GM21447 (cell line): ENCODE measurements around the gene MAP4K5.
"Not testable (repeated sequence)": the region's sequence is repeated elsewhere in the genome, so short reads cannot be mapped to it uniquely, and the experiment has no call there.

Experiments
- ATAC-seq: cut with Tn5 transposase; IDR thresholded peaks from one replicate; pipeline ENCODE4 v1.9.1; 2021; ENCODE audit not compliant: unreplicated experiment

MAP4K5 gene

DNA sequence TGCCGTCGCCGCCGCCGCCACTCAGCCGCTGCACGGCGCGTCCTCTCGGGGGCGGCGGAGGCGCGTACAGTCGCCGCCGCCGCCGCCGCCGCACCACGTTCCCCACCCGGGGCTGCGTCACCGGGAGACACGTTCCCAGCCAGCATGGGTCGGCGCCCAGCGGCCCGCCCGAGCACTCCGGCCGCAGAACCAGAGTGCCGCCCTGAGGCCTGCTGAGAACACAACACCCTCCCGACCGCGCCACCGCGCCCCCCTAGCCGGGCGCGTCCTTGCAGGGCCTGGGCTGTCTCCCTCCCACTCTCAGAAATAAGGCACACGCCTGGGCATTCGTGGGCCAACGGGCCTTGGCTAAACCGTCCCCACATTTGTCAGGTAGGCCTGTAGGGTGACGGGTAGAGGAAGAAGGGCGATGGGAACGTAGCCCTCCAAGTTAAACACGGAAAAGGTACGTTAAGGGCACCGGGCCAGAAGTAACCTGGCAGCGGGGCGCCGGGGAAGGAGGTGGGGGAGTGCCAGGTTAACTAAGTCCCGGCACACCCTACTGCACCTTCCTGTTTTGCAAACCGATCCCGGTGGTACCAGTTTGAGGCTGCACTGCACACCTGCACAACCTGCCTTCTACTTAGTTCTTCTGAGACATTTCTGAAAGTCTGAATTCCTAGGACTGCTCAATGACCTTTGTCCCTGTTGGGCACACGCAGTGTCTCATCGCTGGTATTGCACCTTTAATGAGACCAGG is at the start of gene MAP4K5:
TSS of gene MAP4K5 (minus strand) at position 68 of the 739 bp plus-strand sequence. CDS start 520 bp downstream, outside the sequence.
- ATAC-seq: peak; percentile 92

DNA sequence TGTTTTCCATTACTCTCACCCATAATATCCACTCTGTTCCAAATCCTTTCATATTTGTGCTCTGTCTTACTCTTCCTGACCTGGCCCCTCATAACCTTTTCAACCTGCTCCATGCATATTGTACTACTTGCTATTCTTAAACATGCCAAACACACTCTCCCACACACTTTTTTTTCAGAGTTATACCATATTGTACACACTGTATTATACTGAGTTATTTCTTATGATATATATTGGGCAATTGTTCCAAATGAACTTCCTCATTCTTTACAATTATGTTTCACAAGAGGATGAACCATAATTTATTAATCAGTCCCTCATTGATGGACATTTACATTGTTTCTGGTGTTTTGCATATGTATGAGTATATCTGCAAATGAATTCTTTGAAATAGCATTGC is 46.1 kb upstream of the MAP4K5 start:
- ATAC-seq: no peak

DNA sequence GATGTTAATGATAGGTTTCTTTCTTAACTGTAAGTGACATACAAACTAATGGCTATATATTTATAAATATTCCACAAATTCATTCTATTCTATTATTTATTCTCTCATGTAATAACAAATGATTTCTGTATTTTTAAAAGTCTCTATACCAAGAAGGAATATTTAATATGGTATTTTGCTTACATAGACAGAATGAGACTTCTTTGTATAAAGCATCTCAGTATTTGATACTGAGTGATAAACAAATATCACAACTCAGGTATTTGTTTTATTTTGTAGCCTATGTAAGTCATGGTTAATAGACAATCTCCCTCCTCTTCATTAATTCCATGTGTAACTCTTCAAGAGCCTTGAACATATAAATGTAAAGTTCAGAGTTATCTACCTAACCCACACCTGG is 45.6 kb upstream of the MAP4K5 start:
- no peak for ATAC-seq

DNA sequence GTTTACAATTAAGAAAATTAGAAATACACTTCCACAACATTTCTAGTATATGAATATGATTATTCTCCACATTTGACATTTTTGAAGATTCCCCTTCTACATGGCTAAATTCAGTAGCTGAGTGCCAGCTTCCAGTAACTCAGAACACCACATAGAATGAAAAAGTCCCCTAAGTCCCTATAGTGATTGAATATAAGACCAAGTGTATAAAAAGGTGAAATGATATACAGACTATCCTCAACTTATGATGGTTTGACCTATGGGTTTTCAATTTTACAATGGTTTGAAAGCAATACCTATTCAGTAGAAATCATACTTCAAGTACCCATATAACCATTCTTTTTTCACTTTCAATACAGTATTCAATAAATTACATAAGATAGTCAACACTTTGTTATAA is 43.4 kb upstream of the MAP4K5 start:
- ATAC-seq: no peak

DNA sequence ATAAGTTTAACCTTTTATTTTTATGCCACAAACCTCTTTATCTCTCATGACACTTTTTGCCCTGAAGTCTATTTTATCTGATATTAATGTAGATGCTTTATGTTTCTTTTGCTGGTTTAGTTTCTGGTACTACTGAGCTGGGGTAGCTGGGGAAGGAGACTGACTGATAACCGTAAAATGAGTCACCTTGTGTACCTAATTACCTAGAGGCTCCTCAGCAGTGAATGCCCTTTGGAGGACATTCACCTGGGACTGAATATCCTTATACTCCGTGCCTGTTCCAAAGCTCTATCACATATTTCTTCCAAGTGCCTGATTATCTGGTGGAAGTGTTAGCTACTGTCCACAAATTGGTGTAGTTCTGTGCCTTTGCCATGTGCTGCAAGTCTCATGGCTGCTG is 41.5 kb upstream of the MAP4K5 start:
- no peak for ATAC-seq

DNA sequence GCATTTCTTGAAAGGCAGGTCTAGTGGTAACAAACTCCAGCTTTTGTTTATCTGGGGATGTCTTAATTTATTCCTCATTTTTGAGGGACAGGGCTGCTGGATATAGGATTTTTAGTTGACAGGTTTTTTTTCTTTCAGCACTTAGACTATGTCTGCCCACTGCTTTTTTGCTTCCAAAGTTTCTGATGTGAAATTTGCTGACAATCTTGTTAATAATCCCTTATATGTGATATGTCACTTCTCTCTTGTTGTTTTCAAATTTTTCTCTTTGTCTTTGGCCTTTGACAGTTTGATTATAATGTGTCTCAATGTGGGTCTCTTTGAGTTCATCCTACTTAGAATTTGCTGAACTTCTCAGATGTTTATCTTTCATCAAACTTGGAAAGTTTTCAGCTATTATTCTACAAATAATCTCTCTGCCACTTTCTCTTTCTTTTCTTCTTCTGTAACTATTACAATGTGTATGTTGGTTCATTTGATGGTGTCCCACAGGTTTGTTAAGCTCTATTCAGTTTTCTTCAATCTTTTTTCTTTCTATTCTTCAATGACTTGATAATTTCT is 37.4 kb upstream of the MAP4K5 start:
- ATAC-seq: no peak

DNA sequence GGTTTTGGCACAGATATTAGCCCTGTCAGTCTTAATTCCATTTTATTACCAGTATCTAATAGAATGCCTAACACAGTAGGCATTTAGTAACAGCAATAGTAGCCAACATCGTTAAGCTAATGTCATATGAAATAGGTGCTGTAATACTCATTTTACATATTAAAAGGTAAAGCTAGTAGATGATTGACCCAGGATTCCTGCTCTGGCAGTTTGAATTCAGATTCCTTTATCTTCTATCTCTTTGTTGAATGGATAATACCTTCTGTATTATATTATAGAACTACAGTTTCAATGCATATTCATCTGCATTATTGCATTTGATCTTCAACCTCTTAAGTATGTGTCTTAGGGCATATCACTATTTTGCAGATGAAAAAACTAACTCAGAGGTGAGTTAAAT is 30.5 kb upstream of the MAP4K5 start:
- no peak for ATAC-seq

DNA sequence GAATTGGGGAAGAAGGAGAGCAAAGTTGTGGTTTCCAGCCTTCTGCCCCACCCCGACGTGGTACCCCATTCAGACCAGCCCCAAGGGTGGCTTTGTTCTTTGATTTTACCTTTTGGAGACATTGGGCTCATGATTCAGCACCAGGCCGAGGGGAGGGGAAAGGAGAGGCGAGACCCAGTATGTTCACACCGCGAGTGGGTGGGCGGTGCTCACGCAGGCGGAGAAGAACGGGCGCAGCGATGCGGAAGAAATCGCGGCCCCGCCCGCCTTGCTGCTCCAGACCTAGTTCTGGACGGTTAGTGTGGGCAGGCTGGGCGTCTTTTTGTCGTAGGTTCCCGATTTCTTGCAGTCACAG is 28.5 kb upstream of the MAP4K5 start:
- ATAC-seq: no peak

DNA sequence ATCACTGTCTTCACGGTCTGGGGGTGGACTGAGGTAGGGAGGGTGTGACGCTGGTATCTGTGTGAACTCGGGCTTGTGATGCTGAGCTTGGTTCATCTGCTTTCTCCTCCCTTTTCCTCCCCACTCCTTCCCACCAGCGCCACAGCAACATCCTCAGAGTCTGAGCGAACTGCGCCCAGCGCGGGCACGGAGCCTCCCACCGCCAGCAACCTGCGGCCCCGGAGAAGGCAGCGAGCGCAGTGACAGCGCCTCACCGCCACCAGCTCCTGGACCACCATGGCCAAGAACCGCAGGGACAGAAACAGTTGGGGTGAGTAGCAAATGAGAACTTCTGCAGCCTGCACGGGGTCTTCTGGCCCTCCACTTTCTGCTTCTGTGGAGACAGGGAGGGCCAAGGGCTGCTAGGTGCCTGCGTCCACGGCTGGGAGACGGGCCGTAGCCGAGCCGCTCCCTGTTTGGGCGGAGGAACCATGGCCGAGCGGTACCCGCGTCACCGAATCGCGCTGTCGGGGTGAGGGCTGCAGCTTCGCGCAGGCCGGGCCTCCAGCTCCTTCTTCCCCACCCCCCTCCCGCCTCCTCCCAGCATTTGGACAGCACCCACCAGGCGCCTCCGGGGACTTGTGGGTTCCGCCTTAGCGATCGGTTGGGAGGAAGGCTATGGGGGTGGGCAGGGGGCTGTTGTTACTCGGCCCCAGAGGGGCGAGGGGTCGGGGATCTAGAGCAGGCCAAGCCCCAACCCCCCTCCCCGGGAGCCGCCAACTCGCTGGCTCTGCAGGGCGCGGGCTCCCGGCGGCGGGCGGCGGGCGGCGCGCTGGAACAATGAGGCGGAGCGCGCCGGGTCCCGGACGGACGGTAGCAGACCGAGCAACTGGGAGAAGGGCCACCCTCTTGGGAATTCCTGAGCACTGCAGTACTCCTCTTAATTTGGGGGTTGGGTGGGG is 27.9 kb upstream of the MAP4K5 start, which contains the start of gene ATL1:
TSS of gene ATL1 (plus strand) at position 156 of the 941 bp plus-strand sequence. CDS start at position 277, 121 bp downstream.
- ATAC-seq: no peak

DNA sequence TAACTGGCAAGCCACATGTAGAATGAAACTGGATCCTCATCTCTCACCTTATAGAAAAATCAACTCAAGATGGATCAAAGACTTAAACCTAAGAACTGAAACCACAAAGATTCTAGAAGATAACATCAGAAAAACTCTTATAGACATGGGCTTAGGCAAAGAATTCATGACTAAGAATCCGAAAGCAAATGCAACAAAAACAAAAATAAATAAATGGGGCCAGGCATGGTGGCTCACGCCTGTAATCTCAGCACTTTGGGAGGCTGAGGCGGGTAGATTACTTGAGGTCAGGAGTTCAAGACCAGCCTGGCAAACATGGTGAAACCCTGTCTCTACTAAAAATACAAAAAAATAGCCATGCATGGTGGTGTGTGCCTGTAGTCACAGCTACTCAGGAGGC is 20.4 kb upstream of the MAP4K5 start:
- not testable (repeated sequence) for ATAC-seq

DNA sequence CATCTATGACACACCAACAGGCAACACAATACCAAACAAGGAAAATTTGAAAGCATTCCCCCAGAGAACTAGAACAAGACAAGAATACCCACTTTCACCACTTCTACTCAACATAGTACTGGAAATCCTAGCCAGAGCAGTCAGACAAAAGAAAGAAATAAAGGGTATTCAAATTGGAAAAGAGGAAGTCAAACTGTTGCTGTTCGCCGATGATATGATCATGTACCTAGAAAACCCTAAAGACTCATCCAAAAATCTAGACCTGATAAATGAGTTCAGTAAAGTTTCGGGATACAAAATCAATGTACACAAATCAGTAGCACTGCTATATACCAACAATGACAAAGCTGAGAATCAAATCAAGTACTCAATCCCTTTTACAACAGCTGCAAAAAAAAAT is 19.5 kb upstream of the MAP4K5 start:
- no peak for ATAC-seq

DNA sequence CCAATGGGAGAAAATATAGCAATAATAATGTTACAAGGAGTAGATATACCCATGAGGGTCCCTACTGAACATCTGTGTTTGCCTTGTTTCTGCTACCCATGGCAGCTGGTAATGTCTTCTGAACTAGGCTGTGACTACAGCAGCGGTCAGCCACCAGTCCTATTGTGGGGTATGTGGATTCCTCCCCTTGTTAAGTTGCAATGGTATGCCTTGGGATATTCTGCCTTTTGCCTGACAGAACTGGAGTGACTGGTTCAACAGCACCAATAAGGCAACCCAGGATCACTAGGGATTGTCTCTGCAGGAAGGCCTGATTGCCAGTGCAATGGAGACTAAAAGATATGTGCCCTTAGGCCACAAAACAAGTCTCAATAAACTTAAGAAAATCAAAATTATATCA is 17.9 kb upstream of the MAP4K5 start:
- no peak for ATAC-seq

DNA sequence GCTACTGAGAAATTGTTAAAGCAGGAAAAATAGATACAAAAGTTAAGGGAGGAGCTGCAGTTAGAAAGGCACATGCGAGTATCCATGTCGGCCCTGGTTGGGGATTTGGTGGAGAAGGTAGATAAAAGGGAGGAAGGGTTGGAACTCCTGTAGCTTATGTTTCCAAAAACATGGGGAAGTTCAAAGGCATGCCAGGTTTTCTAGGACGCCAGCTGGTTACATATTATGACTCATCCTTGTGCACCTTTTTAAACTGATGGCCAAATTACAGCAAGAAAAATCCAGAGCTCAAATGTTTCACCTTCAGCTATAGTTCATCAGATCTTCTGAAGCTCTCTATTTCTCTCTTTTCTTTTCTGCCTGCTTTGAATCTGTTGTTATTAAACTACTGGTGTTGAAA is 13.2 kb upstream of the MAP4K5 start:
- no peak for ATAC-seq

DNA sequence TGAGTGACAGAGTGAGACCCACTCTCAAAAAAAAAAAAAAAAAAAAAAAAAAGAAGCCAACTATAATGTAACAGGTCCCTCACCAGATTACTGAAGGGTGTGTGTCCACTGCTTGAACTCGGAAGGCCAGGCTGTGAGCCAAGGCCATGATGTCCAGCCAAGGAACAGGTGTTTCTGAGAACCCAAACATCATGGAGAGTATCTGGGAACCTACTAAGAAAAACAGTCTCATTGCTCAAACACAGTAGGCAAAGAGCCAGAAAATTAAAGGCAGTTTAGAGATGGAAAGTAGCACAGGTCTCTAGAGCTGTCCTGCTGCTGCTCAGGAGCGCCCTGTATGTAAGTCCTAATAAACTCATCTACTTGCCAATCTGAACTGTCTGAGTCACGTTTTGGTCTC is 12.5 kb upstream of the MAP4K5 start:
- no peak for ATAC-seq

DNA sequence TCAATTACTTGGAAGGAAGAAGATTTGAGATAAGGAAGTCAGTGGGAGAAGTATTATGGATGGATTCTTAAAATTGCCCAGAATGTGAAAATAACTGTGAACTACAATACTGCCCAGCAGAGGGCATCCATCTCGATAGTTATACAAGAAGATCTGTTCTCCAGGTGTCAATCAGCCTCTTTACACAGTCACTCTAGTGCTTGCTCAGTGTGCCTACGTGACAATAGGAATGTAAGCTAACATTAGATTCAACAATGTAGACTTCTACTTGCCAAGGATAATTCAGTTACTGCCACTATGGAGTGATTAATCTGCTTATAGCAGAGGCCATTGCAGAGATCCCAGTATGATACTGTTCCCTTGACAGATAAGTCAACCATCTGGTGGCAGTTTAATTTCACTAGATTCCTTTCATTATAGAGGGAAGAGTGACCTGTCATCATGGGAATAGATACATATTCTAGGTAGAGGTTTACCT is 10.6 kb upstream of the MAP4K5 start:
- ATAC-seq: peak; percentile 61

DNA sequence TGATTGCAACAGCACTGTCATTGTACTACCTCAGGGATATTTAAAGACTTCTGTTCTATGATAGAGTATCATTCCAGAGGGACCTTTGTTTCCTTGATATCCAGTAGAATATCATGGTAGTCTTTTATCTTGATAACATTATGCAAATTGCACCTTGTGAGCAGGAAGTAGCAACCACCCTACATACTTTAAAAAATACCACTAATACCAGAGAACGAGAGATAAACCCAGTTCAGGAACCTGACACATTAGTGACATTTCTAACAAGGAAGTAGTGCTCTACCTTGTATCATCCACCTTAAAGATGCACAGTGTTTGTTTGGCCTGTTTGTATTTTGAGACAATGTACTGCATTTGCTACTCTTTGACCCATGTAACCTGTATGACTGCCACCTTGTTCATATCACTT is 8.8 kb upstream of the MAP4K5 start:
- no peak for ATAC-seq

DNA sequence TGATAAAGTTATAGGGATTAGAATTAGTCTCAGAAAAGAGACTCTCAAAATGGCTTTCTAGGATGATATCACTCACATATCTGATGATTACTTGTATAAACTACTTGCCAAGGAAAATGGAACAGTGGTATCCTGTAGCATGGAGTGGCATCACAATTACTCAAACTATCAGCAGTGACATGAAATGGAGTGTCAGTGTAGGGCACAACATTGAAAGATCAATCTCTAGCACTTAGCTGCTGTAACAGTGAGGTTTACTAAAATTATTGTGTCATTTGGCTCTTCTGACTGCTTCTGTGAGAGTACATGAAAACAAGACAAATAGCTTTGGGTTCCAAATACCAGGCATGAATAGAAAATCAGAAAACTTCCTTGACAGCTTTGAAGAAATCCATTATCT is 6.7 kb upstream of the MAP4K5 start:
- ATAC-seq: no peak

DNA sequence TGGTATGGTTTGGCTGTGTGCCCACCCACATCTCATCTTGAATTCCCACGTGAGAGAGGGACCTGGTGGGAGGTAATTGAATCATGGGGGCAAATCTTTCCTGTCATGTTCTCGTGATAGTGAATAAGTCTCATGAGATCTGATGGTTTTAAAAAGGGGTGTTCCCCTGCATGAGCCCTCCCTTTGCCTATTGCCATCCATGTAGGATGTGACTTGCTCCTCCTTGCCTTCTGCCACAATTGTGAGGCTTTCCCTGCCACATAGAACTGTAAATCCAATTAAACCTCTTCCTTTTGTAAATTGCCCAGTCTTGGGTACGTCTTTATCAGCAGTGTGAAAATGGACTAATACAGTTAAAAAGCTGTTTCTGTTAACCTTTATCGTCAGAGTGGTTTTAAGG is 5.7 kb upstream of the MAP4K5 start:
- not testable (repeated sequence) for ATAC-seq

DNA sequence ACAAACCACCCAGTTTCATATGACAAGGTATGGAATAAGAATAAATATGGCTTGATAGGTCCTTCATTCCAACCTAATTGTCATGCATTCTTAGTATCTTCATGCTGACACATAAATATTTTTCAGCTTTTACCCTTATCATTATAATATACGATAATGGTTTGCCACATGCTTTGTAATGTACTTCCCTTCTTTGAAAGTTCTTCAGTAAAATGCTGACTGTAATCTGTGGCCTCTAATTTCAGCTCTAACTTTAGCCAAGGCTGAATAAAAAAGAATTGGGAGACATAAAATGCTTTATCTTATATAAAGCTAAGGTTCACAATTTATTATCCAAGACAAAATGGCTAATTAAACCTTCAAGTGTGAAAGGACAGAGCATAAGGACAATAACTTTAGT is 2.6 kb upstream of the MAP4K5 start:
- ATAC-seq: no peak

DNA sequence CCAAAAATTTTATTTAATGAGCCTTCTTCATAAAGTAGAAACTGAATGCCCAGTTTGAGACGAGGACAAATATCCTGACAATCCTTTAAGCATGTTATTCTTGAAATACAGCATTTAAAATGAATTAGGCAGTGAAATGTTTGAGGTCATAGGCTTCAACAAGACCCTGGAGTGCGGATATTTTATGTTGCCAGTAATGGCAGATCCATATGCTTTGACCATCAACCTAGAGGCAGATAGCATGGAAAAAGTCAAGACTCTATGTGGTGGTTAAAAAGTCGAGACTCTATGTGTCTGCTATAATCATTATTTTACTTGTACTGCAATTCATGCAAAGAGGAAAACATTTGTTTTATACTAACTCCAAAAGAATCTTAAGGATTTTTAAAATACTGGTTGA is 2.0 kb upstream of the MAP4K5 start:
- ATAC-seq: no peak

DNA sequence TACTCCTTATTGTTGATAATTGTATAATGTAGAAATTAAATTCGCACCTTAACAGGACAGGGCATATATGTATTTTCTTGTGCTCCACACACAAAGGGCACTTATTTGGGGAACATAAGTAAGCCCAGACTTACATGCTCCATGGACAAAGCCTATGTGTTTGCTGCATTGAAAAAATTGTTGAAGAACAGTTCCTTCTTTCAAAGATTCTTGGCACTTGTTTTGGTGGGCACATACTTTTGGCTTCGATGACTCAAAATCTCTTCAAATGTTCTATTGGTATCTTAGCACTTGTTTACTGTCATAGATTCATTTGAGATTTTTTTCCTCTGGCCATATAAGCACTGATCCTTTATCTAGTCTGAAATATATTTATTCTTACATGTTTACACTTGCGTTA is 1.4 kb upstream of the MAP4K5 start:
- no peak for ATAC-seq

DNA sequence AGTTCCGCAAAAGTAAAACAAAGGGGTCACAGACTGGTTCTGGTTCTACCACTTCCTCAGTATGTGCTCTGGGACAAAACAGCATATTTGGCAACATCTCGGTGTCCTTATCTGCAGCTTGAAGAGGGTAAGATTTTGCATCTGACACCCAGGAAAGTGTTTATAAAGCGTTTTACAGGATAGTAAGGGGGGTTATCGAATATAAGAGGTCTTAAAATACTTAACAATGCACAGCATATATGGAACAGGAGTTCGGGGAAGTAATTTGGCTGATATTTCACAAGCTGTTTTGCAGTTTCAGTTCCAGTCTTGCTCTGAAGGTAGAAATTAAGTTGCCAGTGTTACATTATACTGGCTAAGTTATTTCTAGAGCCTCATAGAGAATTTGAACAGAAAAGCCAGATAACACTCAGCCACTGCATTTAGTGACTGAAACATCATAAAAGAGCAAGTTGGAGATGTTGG is 904 bp upstream of the MAP4K5 start:
- ATAC-seq: peak; percentile 23
